HG03060 (cell line): ENCODE measurements around the gene SLC35A2.
"Not testable (repeated sequence)": the region's sequence is repeated elsewhere in the genome, so short reads cannot be mapped to it uniquely, and the experiment has no call there.

Source experiments
- ATAC-seq: cut with Tn5 transposase; IDR thresholded peaks from one replicate; pipeline ENCODE4 v1.9.1; 2021; ENCODE audit warnings: low read depth, moderate number of reproducible peaks; ENCODE audit not compliant: unreplicated experiment

Gene SLC35A2

GRCh38 chrX:48903290-48903689 is 8.2 kb downstream of the SLC35A2 start:
- no peak for ATAC-seq

- ATAC-seq, result no peak
These were observed 8.7 kb downstream of the SLC35A2 start for GRCh38 chrX:48902776-48903175.

- ATAC-seq, result no peak
These were observed 9.3 kb downstream of the SLC35A2 start for GRCh38 chrX:48902135-48902534.

GRCh38 chrX:48901069-48901468 is 10.4 kb downstream of the SLC35A2 start:
- no peak for ATAC-seq

- no peak for ATAC-seq
These were observed 12.4 kb downstream of the SLC35A2 start for GRCh38 chrX:48899078-48899410.

GRCh38 chrX:48897625-48898306 is 13.7 kb downstream of the SLC35A2 start, which contains the start of the genes PQBP1 and TIMM17B:
Gene PQBP1 (plus strand): TSS chrX:48897930. CDS start chrX:48898510, 580 bp downstream.
Gene TIMM17B (minus strand): TSS chrX:48897768. CDS start chrX:48897749, 19 bp downstream.
- ATAC-seq, result peak; percentile 76

- ATAC-seq, result no peak
These were observed 14.3 kb downstream of the SLC35A2 start for GRCh38 chrX:48897157-48897624.

- no peak for ATAC-seq
These were observed 14.8 kb downstream of the SLC35A2 start for GRCh38 chrX:48896611-48897011.

- ATAC-seq, result no peak
These were observed 16.6 kb downstream of the SLC35A2 start for GRCh38 chrX:48894891-48895290.

- ATAC-seq, result no peak
These were observed 17.7 kb downstream of the SLC35A2 start for GRCh38 chrX:48893556-48894348.

- no peak for ATAC-seq
These were observed 18.6 kb downstream of the SLC35A2 start for GRCh38 chrX:48892896-48893295.

- ATAC-seq, result no peak
These were observed 19.8 kb downstream of the SLC35A2 start for GRCh38 chrX:48891402-48892288.

- no peak for ATAC-seq
These were observed 20.5 kb downstream of the SLC35A2 start for GRCh38 chrX:48890934-48891401.

- no peak for ATAC-seq
These were observed 21.0 kb downstream of the SLC35A2 start for GRCh38 chrX:48890296-48890925.

GRCh38 chrX:48886586-48886985 is 24.9 kb downstream of the SLC35A2 start:
- not testable (repeated sequence) for ATAC-seq

GRCh38 chrX:48883729-48884128 is 27.7 kb downstream of the SLC35A2 start:
- ATAC-seq, result no peak

- not testable (repeated sequence) for ATAC-seq
These were observed 34.5 kb downstream of the SLC35A2 start for GRCh38 chrX:48876944-48877343.

GRCh38 chrX:48872017-48872416 is 39.4 kb downstream of the SLC35A2 start:
- not testable (repeated sequence) for ATAC-seq

GRCh38 chrX:48864210-48864609 is 47.2 kb downstream of the SLC35A2 start:
- no peak for ATAC-seq

- no peak for ATAC-seq
These were observed 56.5 kb downstream of the SLC35A2 start for GRCh38 chrX:48854898-48855297.
